Adrenal gland (tissue), 12 donors: ENCODE measurements around the gene PDLIM5. TPM values are rescaled to one million over a fixed set of nuclear protein-coding genes. Genes with fewer than 3 reads are reported as not detected.

ENCODE experiments used
- DNase-seq, 7 donors: peaks; one replicate each; pipeline ENCODE4 v3.0.0-alpha.2; 2019 to 2020
- H3K27ac ChIP-seq, 5 donors: fragments of 200-600 bp; sonication (generic) in 4 of 5; 1 replicate in 3 of 5; 2 replicates in 2 of 5; pipeline versions ENCODE4 v1.5.1 to v1.8.0; 2016 to 2020; ENCODE audit warnings: mild to moderate bottlenecking in 1 of 5
- H3K27me3 ChIP-seq: fragments of 200-600 bp; 2 replicates; pipeline ENCODE4 v1.8.0; 2021
- H3K36me3 ChIP-seq, 2 donors: fragments of 200-600 bp; replicated peaks in 1 of 2; 1 replicate in 1 of 2; 2 replicates in 1 of 2; pipeline versions ENCODE4 v1.5.1 to v1.8.0; 2018 to 2022
- H3K4me1 ChIP-seq, 2 donors: fragments of 200-600 bp; replicated peaks in 1 of 2; 1 replicate in 1 of 2; 2 replicates in 1 of 2; pipeline versions ENCODE4 v1.5.1 to v1.8.0; 2018 to 2021
- H3K4me3 ChIP-seq, 4 donors: fragments of 200-600 bp; sonication (generic) in 3 of 4; one replicate each; pipeline ENCODE4 v1.5.1; 2016 to 2018
- H3K9me3 ChIP-seq, 3 donors: fragments of 200-600 bp; sonication (generic) in 1 of 3; replicated peaks in 1 of 3; 1 replicate in 2 of 3; 2 replicates in 1 of 3; pipeline versions ENCODE4 v1.5.1 to v1.8.0; 2016 to 2021
- CTCF ChIP-seq, 6 experiments: fragments of 450-650 bp in 4 of 6; fragments of 200-600 bp in 2 of 6; sonication (generic) in 1 of 6; IDR thresholded peaks; 1 replicate in 5 of 6; 2 replicates in 1 of 6; pipeline versions ENCODE4 v1.5.1 to v1.8.0; 2016 to 2021; ENCODE audit warnings: antibody characterized with exemption in 6 of 6, mild to moderate bottlenecking in 2 of 6, moderate library complexity in 1 of 6
- POLR2A ChIP-seq, 2 donors: fragments of 450-650 bp; IDR thresholded peaks; one replicate each; pipeline ENCODE4 v1.6.1; 2017; ENCODE audit warnings: antibody characterized with exemption in 2 of 2, mild to moderate bottlenecking in 2 of 2, moderate library complexity in 1 of 2
- WGBS, 4 donors: extraction: QIAGEN DNeasy Blood & Tissue Kit in 2 of 4; methylation state at CpG; one replicate each; pipeline versions ENCODE4 v1.1.5 to v1.1.7; 2013 to 2017; 5-methylcytosine and 5-hydroxymethylcytosine counted together
- intact Hi-C, 2 donors: fragments of 100-400 bp; cut with DNase I; formaldehyde crosslinking; loops; one replicate each; pipeline versions ENCODE4 v1.14.1 to v1.15.0; 2022 to 2023
- polyA plus RNA-seq, 3 donors: library from polyadenylated mRNA; stranded (reverse); fragments of 200-250 nt in 2 of 3; fragments of 350-450 nt in 1 of 3; fragmentation: Illumina TruSeq in 1 of 3; extraction: RNeasy Lipid Tissue Mini Kit (QIAGEN cat#74804) in 1 of 3; gene quantifications; one replicate each; pipeline ENCODE4 v1.2.3, GENCODE V29; 2013 to 2014
- total RNA-seq, 9 donors: library from RNA; depleted of rRNA in 4 of 9; stranded (reverse); fragments of >200 nt in 4 of 9; fragments of 120-200 nt in 1 of 9; fragmentation: NEBNext Ultra II Directional in 1 of 9; extraction: Animal tissue kit (Norgen Biotek cat#: 25700) in 1 of 9; gene quantifications; one replicate each; pipeline versions ENCODE4 v1.1.0 to v1.2.4, GENCODE V29; 2013 to 2023
- donor health status: healthy with polysubstance abuse.
- donor health status: Bipolar disorder and iron deficiency.
- donor health status: DM: yes; HTN: yes; CAD: no.
- donor health status: DM: no; HTN: no; CAD: no.
- donor health status: DM: no; HTN: no; CAD: no.
- donor health status: DM: yes; HTN: yes; CAD: no.

PDLIM5 gene
- total and polyA plus RNA-seq, 12 donors: 26.2 to 150 (median 84.0) TPM

GRCh38 chr4:94636004-94636403, 184.3 kb downstream of the PDLIM5 start:
- H3K4me1 ChIP-seq: no peaks in the 10 kb centered on the region
- peaks cover 0 to 7% of the 10 kb centered on the region in 2 donors for H3K36me3 ChIP-seq
- intact Hi-C loops: no loop called here
- no peaks in the 10 kb centered on the region for H3K27me3 ChIP-seq
- H3K4me3 ChIP-seq: no peak overlapping the region
- no peak for DNase-seq
- no peaks in the 10 kb centered on the region for H3K9me3 ChIP-seq
- TF ChIP-seq CTCF (IDR thresholded peaks at IDR 0.05): no peak
- TF ChIP-seq POLR2A (IDR thresholded peaks at IDR 0.05): no peak
- 83 to 89% (median 86%) methylated on average over 2 of the region's 2 CpGs for WGBS, 4 donors
- H3K27ac ChIP-seq: no peak overlapping the region

- intact Hi-C loops: no loop called here
- H3K36me3 ChIP-seq: peaks cover 0 to 7% of the 10 kb centered on the region in 2 donors
- H3K9me3 ChIP-seq: peaks cover 0 to 2% (median 0%) of the 10 kb centered on the region in 3 donors
- no peak overlapping the region for H3K4me3 ChIP-seq
- TF ChIP-seq POLR2A (IDR thresholded peaks at IDR 0.05) (no peak), CTCF (IDR thresholded peaks at IDR 0.05) (no peak)
- 94 to 98% (median 94%) methylated on average over 2 of the region's 2 CpGs for WGBS, 4 donors
- no peak for DNase-seq
- peaks cover 0 to 5% of the 10 kb centered on the region in 2 donors for H3K4me1 ChIP-seq
- H3K27me3 ChIP-seq: no peaks in the 10 kb centered on the region
- H3K27ac ChIP-seq: no peak overlapping the region
These were observed 187.6 kb downstream of the PDLIM5 start for GRCh38 chr4:94639298-94639697.

- intact Hi-C loops: no loop called here
- peaks cover 0 to 5% of the 10 kb centered on the region in 2 donors for H3K4me1 ChIP-seq
- H3K36me3 ChIP-seq: peaks cover 0 to 7% of the 10 kb centered on the region in 2 donors
These were observed 188.4 kb downstream of the PDLIM5 start for GRCh38 chr4:94640151-94640550.

More at GRCh38 chr4:94640151-94640550, 188.4 kb downstream of the PDLIM5 start:
- no peak overlapping the region for H3K4me3 ChIP-seq
- H3K27me3 ChIP-seq: no peaks in the 10 kb centered on the region
- 96 to 100% (median 99%) methylated on average over 4 of the region's 4 CpGs for WGBS, 4 donors
- H3K9me3 ChIP-seq: peaks cover 0 to 3% (median 0%) of the 10 kb centered on the region in 3 donors
- TF ChIP-seq POLR2A (IDR thresholded peaks at IDR 0.05): no peak
- no peak for TF ChIP-seq CTCF (IDR thresholded peaks at IDR 0.05)
- H3K27ac ChIP-seq: no peak overlapping the region
- no peak for DNase-seq
